ENCODE results near the gene SEPTIN12.
"Not testable (repeated sequence)": the region's sequence is repeated elsewhere in the genome, so short reads cannot be mapped to it uniquely, and the experiment has no call there.

The SEPTIN12 gene

GRCh38 chr16:4753227-4753626, 34.9 kb downstream of the SEPTIN12 start:
- DNase-seq (ENCODE audit: low read depth in 2 of 2): no peak

GRCh38 chr16:4752351-4753100, 35.6 kb downstream of the SEPTIN12 start:
- no peak for DNase-seq (ENCODE audit: low read depth in 2 of 2)

- DNase-seq (ENCODE audit: low read depth in 2 of 2): no peak
Measured at GRCh38 chr16:4750896-4751295, 37.2 kb downstream of the SEPTIN12 start.

GRCh38 chr16:4749700-4750257, 38.4 kb downstream of the SEPTIN12 start:
- DNase-seq (ENCODE audit: low read depth in 2 of 2): no peak

GRCh38 chr16:4748682-4749411, 39.3 kb downstream of the SEPTIN12 start:
- DNase-seq (ENCODE audit: low read depth in 2 of 2): no peak

GRCh38 chr16:4747906-4748681, 40.1 kb downstream of the SEPTIN12 start:
- no peak for DNase-seq (ENCODE audit: low read depth in 2 of 2)

- DNase-seq (ENCODE audit: low read depth in 2 of 2): no peak
Measured at GRCh38 chr16:4746991-4747574, 41.1 kb downstream of the SEPTIN12 start.

- DNase-seq (ENCODE audit: low read depth in 2 of 2): no peak
Measured at GRCh38 chr16:4746215-4746614, 41.9 kb downstream of the SEPTIN12 start.

GRCh38 chr16:4745274-4745569, 42.9 kb downstream of the SEPTIN12 start:
- DNase-seq (ENCODE audit: low read depth in 2 of 2): no peak

GRCh38 chr16:4744555-4745273, 43.4 kb downstream of the SEPTIN12 start:
- no peak for DNase-seq (ENCODE audit: low read depth in 2 of 2)

- no peak for DNase-seq (ENCODE audit: low read depth in 2 of 2)
Measured at GRCh38 chr16:4743226-4743878, 44.8 kb downstream of the SEPTIN12 start.

GRCh38 chr16:4738370-4738769, 49.8 kb downstream of the SEPTIN12 start:
- DNase-seq (ENCODE audit: low read depth in 2 of 2): not testable (repeated sequence)

- DNase-seq (ENCODE audit: low read depth in 2 of 2): no peak
Measured at GRCh38 chr16:4737545-4737944, 50.6 kb downstream of the SEPTIN12 start.

- no peak for DNase-seq (ENCODE audit: low read depth in 2 of 2)
Measured at GRCh38 chr16:4736546-4736945, 51.6 kb downstream of the SEPTIN12 start.

- peak; percentile 87 to 92 for DNase-seq (ENCODE audit: low read depth in 2 of 2)
Measured at GRCh38 chr16:4734730-4735535, 53.2 kb downstream of the SEPTIN12 start.

GRCh38 chr16:4734063-4734729, 53.9 kb downstream of the SEPTIN12 start, which contains the start of the genes ANKS3 and DNAAF8:
ANKS3 (minus strand) TSS chr16:4734271; CDS start chr16:4730149, 4,122 bp downstream.
DNAAF8 (plus strand) TSS chr16:4734537; CDS start chr16:4736515, 1,978 bp downstream.
- DNase-seq (ENCODE audit: low read depth in 2 of 2): peak; percentile 58 to 59

- peak; percentile 4 to 5 for DNase-seq (ENCODE audit: low read depth in 2 of 2)
Measured at GRCh38 chr16:4733747-4734062, 54.4 kb downstream of the SEPTIN12 start.

GRCh38 chr16:4733211-4733742, 54.9 kb downstream of the SEPTIN12 start:
- no peak for DNase-seq (ENCODE audit: low read depth in 2 of 2)

GRCh38 chr16:4729876-4730275, 58.3 kb downstream of the SEPTIN12 start:
- DNase-seq (ENCODE audit: low read depth in 2 of 2): no peak

All from activated CD8-positive, alpha-beta memory T cell treated with anti-CD3 and anti-CD28 coated beads for 4 hours (primary cell).